ENCODE measurements around the gene PPP2R2B. TPM values are rescaled to one million over a fixed set of nuclear protein-coding genes. Genes with fewer than 3 reads are reported as not detected.

PPP2R2B gene
- total RNA-seq, 1 experiment from 2014 or later = not detected

DNA sequence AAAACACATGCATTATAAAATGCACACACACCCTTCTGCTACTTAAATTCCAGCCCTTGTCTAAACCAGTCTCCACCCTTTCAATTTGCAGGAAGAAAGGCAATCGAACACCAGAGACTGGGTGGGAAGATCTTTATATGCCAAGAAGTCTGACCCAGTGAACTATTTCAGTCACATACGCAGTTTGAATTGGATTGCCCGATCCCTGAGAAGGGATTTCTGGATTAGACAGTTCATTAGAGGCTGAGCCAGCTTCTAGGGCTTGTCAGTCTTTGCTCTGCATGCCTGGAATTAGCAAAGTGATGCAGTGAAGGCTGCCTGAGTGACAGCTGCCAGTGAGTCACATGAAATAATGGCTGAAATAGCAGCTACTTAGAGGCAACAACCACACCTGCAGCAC, 159.9 kb downstream of the PPP2R2B start:
- Histone ChIP-seq H3K4me3 (replicated peaks in 1 of 2; ENCODE audit: low read depth in 1 of 2, low read length in 2 of 2) (no peak overlapping the region), H3K79me2 (ENCODE audit: insufficient read depth, low read length) (no peaks in the 10 kb centered on the region), H2AFZ (ENCODE audit: low read depth, low read length, poor library complexity, severe bottlenecking) (no peak overlapping the region), H3K9me2 (ENCODE audit: insufficient read depth) (no peaks in the 10 kb centered on the region), H3K9me3 (ENCODE audit: control insufficient read depth in 1 of 2, insufficient read depth in 1 of 2, low read depth in 1 of 2, low read length in 2 of 2) (no peaks in the 10 kb centered on the region), H3K27ac (ENCODE audit: low read depth, low read length) (no peak overlapping the region), H3K27me3 (ENCODE audit: insufficient read depth, low read length) (no peaks in the 10 kb centered on the region), H3K36me3 (ENCODE audit: control insufficient read depth in 1 of 2, insufficient read depth in 2 of 2, low read length in 2 of 2) (no peaks in the 10 kb centered on the region), H4K20me1 (ENCODE audit: insufficient read depth) (no peaks in the 10 kb centered on the region), H3K9ac (ENCODE audit: low read length) (no peak overlapping the region), H3K4me2 (ENCODE audit: low read length) (no peak overlapping the region), H3K4me1 (ENCODE audit: control insufficient read depth in 1 of 2, insufficient read depth in 2 of 2, low read length in 2 of 2) (no peaks in the 10 kb centered on the region)
- ChIA-PET CTCF (no interaction called here), POLR2A (no interaction called here), RAD21 (ENCODE audit: low non-redundant PET in 1 of 2, low total read pairs in 2 of 2, uncharacterized antibody in 2 of 2, unreplicated experiment in 2 of 2) (no interaction called here)
- BruUV-seq (replicated peaks) = no TSS peak
- intact Hi-C loops (cut with micrococcal nuclease) = no loop called here
- TF ChIP-seq SRF (IDR thresholded peaks at IDR 0.05; ENCODE audit: low read depth) = no peak
- no peak for TF ChIP-seq EZH2phosphoT487 (IDR thresholded peaks at IDR 0.05; ENCODE audit: borderline replicate concordance)
- no peak for TF ChIP-seq EGR1 (IDR thresholded peaks at IDR 0.05; ENCODE audit: low read depth)
- TF ChIP-seq CEBPB (IDR thresholded peaks at IDR 0.05; ENCODE audit: low read depth) = no peak
- TF ChIP-seq, protein P1, sequence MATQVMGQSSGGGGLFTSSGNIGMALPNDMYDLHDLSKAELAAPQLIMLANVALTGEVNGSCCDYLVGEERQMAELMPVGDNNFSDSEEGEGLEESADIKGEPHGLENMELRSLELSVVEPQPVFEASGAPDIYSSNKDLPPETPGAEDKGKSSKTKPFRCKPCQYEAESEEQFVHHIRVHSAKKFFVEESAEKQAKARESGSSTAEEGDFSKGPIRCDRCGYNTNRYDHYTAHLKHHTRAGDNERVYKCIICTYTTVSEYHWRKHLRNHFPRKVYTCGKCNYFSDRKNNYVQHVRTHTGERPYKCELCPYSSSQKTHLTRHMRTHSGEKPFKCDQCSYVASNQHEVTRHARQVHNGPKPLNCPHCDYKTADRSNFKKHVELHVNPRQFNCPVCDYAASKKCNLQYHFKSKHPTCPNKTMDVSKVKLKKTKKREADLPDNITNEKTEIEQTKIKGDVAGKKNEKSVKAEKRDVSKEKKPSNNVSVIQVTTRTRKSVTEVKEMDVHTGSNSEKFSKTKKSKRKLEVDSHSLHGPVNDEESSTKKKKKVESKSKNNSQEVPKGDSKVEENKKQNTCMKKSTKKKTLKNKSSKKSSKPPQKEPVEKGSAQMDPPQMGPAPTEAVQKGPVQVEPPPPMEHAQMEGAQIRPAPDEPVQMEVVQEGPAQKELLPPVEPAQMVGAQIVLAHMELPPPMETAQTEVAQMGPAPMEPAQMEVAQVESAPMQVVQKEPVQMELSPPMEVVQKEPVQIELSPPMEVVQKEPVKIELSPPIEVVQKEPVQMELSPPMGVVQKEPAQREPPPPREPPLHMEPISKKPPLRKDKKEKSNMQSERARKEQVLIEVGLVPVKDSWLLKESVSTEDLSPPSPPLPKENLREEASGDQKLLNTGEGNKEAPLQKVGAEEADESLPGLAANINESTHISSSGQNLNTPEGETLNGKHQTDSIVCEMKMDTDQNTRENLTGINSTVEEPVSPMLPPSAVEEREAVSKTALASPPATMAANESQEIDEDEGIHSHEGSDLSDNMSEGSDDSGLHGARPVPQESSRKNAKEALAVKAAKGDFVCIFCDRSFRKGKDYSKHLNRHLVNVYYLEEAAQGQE (IDR thresholded peaks at IDR 0.05; ENCODE audit: low read depth) = no peak
- no peak for TF ChIP-seq CBX3 (IDR thresholded peaks at IDR 0.05; ENCODE audit: low read depth)
- no peak for TF ChIP-seq SIN3A (IDR thresholded peaks at IDR 0.05; ENCODE audit: low read depth)
- no peak for TF ChIP-seq ELF1 (IDR thresholded peaks at IDR 0.05; ENCODE audit: borderline replicate concordance, low read depth)
- no peak for TF ChIP-seq TCF7L2 (IDR thresholded peaks at IDR 0.05; ENCODE audit: borderline replicate concordance, extremely low read depth, insufficient read depth, insufficient read length)
- TF ChIP-seq, protein P2, sequence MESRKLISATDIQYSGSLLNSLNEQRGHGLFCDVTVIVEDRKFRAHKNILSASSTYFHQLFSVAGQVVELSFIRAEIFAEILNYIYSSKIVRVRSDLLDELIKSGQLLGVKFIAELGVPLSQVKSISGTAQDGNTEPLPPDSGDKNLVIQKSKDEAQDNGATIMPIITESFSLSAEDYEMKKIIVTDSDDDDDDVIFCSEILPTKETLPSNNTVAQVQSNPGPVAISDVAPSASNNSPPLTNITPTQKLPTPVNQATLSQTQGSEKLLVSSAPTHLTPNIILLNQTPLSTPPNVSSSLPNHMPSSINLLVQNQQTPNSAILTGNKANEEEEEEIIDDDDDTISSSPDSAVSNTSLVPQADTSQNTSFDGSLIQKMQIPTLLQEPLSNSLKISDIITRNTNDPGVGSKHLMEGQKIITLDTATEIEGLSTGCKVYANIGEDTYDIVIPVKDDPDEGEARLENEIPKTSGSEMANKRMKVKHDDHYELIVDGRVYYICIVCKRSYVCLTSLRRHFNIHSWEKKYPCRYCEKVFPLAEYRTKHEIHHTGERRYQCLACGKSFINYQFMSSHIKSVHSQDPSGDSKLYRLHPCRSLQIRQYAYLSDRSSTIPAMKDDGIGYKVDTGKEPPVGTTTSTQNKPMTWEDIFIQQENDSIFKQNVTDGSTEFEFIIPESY (IDR thresholded peaks at IDR 0.05; ENCODE audit: extremely low read depth, insufficient replicate concordance, low read length) = no peak
- no peak for TF ChIP-seq EZH2 (IDR thresholded peaks at IDR 0.05)
- no peak for TF ChIP-seq FOSL1 (IDR thresholded peaks at IDR 0.05; ENCODE audit: low read depth)
- ATAC-seq = no peak
- no peak for DNase-seq (ENCODE audit: low read depth, low spot score)
